HepG2 (cell line): ENCODE results near the gene RIMBP2. TPM values are rescaled to one million over a fixed set of nuclear protein-coding genes. Genes with fewer than 3 reads are reported as not detected.

Experiments used
- ATAC-seq: fragments of 200-7000 bp; cut with Tn5 transposase; 3 replicates; pipeline ENCODE4 v1.9.1; 2020; ENCODE audit warnings: mild to moderate bottlenecking, moderate library complexity
- BruUV-seq: library from RNA; stranded (reverse); fragments of 400-500 nt; replicated peaks from 2 replicates; lab custom pipeline; 2021; lab: Mats Ljungman, UMichigan
- CTCF ChIA-PET: fragments of 300-600 bp; formaldehyde crosslinking; extraction: SDS; loops from one replicate; lab custom pipeline; 2021; ENCODE audit warnings: low total read pairs, inconsistent platforms, low intra/inter-chr PET ratio; lab: Yijun Ruan, JAX
- POLR2A ChIA-PET: fragments of 350-600 bp; sonication (Branson Sonifier 250); formaldehyde crosslinking; loops from one replicate; lab custom pipeline; 2020; ENCODE audit warnings: antibody characterized with exemption, inconsistent platforms; lab: Yijun Ruan, JAX
- DNase-seq: peaks from one replicate; pipeline ENCODE4 v3.0.0-alpha.2; 2015; ENCODE audit warnings: low spot score
- FAIRE-seq: peaks from 3 replicates; lab custom pipeline; 2011; peaks lifted over from hg19 to GRCh38; lab: Jason Lieb, UNC
- H2AFZ ChIP-seq: one replicate; pipeline ENCODE4 v1.6.1; 2011; ENCODE audit warnings: low read length, inconsistent platforms
- H3K27ac ChIP-seq: fragments of 300-600 bp; 3 replicates; pipeline ENCODE4 v1.8.0; 2011; ENCODE audit warnings: mixed run types, mild to moderate bottlenecking, mixed read lengths, low read length, inconsistent platforms; ENCODE audit not compliant: insufficient read depth; ENCODE audit errors: extremely low read length
- H3K27me3 ChIP-seq, 2 experiments: fragments of 200-600 bp in 1 of 2; 2 replicates in 1 of 2; 3 replicates in 1 of 2; pipeline versions ENCODE4 v1.6.0 to v1.8.0; 2011; ENCODE audit warnings: low read length in 2 of 2, mild to moderate bottlenecking in 2 of 2, moderate library complexity in 2 of 2, inconsistent platforms in 1 of 2; ENCODE audit not compliant: insufficient read depth in 2 of 2, control insufficient read depth in 1 of 2
- H3K36me3 ChIP-seq, 2 experiments: fragments of 200-600 bp in 1 of 2; replicated peaks in 1 of 2; 2 replicates in 1 of 2; 3 replicates in 1 of 2; pipeline versions ENCODE4 v1.5.1 to v1.8.0; 2011; ENCODE audit warnings: low read length in 2 of 2, inconsistent platforms in 1 of 2; ENCODE audit not compliant: insufficient read depth in 2 of 2, control insufficient read depth in 1 of 2
- H3K4me1 ChIP-seq: 2 replicates; pipeline ENCODE4 v1.5.1; 2012; ENCODE audit warnings: low read length, inconsistent platforms; ENCODE audit not compliant: insufficient read depth
- H3K4me2 ChIP-seq: 2 replicates; pipeline ENCODE4 v1.6.0; 2011; ENCODE audit warnings: low read depth, low read length, inconsistent platforms
- H3K4me3 ChIP-seq, 3 experiments: fragments of 200-600 bp in 1 of 3; sonication (generic), shearing (Covaris generic) in 1 of 3; replicated peaks in 1 of 3; 2 replicates each; pipeline ENCODE4 v1.5.1; 2011 to 2016; ENCODE audit warnings: low read length in 3 of 3, inconsistent platforms in 2 of 3, low read depth in 2 of 3, mild to moderate bottlenecking in 2 of 3, control low read depth in 1 of 3, mixed read lengths in 1 of 3; ENCODE audit not compliant: insufficient read depth in 1 of 3
- H3K79me2 ChIP-seq: one replicate; pipeline ENCODE4 v1.6.1; 2011; ENCODE audit warnings: low read length, inconsistent platforms; ENCODE audit not compliant: insufficient read depth
- H3K9ac ChIP-seq: 2 replicates; pipeline ENCODE4 v1.6.0; 2011; ENCODE audit warnings: mild to moderate bottlenecking, low read depth, low read length, inconsistent platforms; ENCODE audit not compliant: insufficient read depth
- H3K9me3 ChIP-seq: 2 replicates; pipeline ENCODE4 v1.5.1; 2012; ENCODE audit warnings: mild to moderate bottlenecking, low read length
- H4K20me1 ChIP-seq: 2 replicates; pipeline ENCODE4 v1.6.0; 2011; ENCODE audit warnings: inconsistent platforms, mild to moderate bottlenecking, low read length, moderate library complexity; ENCODE audit not compliant: insufficient read depth
- CC2D1A ChIP-seq: sonication (generic); formaldehyde crosslinking; IDR thresholded peaks from 2 replicates; pipeline ENCODE4 v1.8.1; 2023; ENCODE audit warnings: mild to moderate bottlenecking, missing genetic modification reagents
- CHCHD3 ChIP-seq: sonication (generic); formaldehyde crosslinking; IDR thresholded peaks from 2 replicates; pipeline ENCODE4 v1.8.0; 2022; ENCODE audit warnings: mild to moderate bottlenecking, missing genetic modification reagents, moderate library complexity
- ESRRA ChIP-seq: sonication (generic); formaldehyde crosslinking; IDR thresholded peaks from 2 replicates; pipeline ENCODE4 v1.5.1; 2020; ENCODE audit warnings: mild to moderate bottlenecking, low read depth, missing genetic modification reagents
- FOSL2 ChIP-seq: sonication (generic); formaldehyde crosslinking; IDR thresholded peaks from 2 replicates; pipeline ENCODE4 v1.4.0; 2020; ENCODE audit warnings: missing genetic modification reagents
- MEF2D ChIP-seq: sonication (generic); formaldehyde crosslinking; IDR thresholded peaks from 2 replicates; pipeline ENCODE4 v1.5.1; 2020; ENCODE audit warnings: mild to moderate bottlenecking, missing genetic modification reagents
- POLR2AphosphoS5 ChIP-seq: IDR thresholded peaks from 2 replicates; pipeline ENCODE4 v1.6.1; 2012; ENCODE audit warnings: low read depth, low read length
- ZNF30 ChIP-seq: sonication (generic); formaldehyde crosslinking; IDR thresholded peaks from 2 replicates; pipeline ENCODE4 v1.5.0; 2020; ENCODE audit warnings: mild to moderate bottlenecking, missing genetic modification reagents
- ZNF564 ChIP-seq: sonication (generic); formaldehyde crosslinking; IDR thresholded peaks from 2 replicates; pipeline ENCODE4 v1.8.1; 2023; ENCODE audit warnings: mild to moderate bottlenecking, missing genetic modification reagents
- ZNF781 ChIP-seq: sonication (generic); formaldehyde crosslinking; IDR thresholded peaks from 2 replicates; pipeline ENCODE4 v1.5.1; 2020; ENCODE audit warnings: borderline replicate concordance, mild to moderate bottlenecking, missing genetic modification reagents; ENCODE audit errors: not compliant biosample characterization
- ZNF788 ChIP-seq: sonication (generic); formaldehyde crosslinking; IDR thresholded peaks from 2 replicates; pipeline ENCODE4 v1.5.0; 2020; ENCODE audit warnings: mild to moderate bottlenecking, missing genetic modification reagents, borderline replicate concordance
- WGBS: methylation state at CpG from one replicate; pipeline ENCODE4 v1.1.6; 2017; ENCODE audit warnings: low lambda C conversion rate; 5-methylcytosine and 5-hydroxymethylcytosine counted together
- in situ Hi-C: cut with HindIII; loops from 2 replicates; pipeline ENCODE4 v1.10.0; 2017; ENCODE audit warnings: low pct_unique_long_range_greater_than_20kb; ENCODE audit not compliant: extremely low pct_ligation_motif_present
- intact Hi-C: fragments of 100-400 bp; cut with micrococcal nuclease; formaldehyde crosslinking; loops from one replicate; pipeline ENCODE4 v1.10.0; 2022; ENCODE audit not compliant: unreplicated experiment
- polyA plus RNA-seq, 8 experiments: library from polyadenylated mRNA; depleted of rRNA in 3 of 8; stranded (reverse) in 7 of 8; unstranded in 1 of 8; fragments of >200 nt; fragmentation: Illumina TruSeq in 4 of 8; extraction: Trizol in 4 of 8; gene quantifications; 2 replicates each; pipeline versions ENCODE4 v1.2.1 to v1.2.3, GENCODE V29; 2011 to 2016; ENCODE audit warnings: low read depth in 4 of 8, missing spikeins in 1 of 8, mixed read lengths in 1 of 8; ENCODE audit not compliant: insufficient read depth in 1 of 8
- total RNA-seq, 5 experiments: library from RNA; depleted of rRNA; stranded (reverse); fragments of >200 nt; fragmentation: Illumina TruSeq; extraction: Trizol; gene quantifications; 2 replicates each; pipeline ENCODE4 v1.2.3, GENCODE V29; 2016; ENCODE audit warnings: low read depth in 1 of 5
- TF ChIP-seq, protein P1 (sequence below): IDR thresholded peaks from 2 replicates; pipeline ENCODE4 v1.6.1; 2016; ENCODE audit warnings: missing biosample characterization, missing genetic modification reagents, low read depth
- TF ChIP-seq, protein P2 (sequence below): IDR thresholded peaks from 2 replicates; pipeline ENCODE4 v1.6.1; 2016
- TF ChIP-seq, protein P3 (sequence below): sonication (generic); formaldehyde crosslinking; conservative IDR thresholded peaks from 2 replicates; pipeline ENCODE4 v1.4.0; 2020; ENCODE audit warnings: missing genetic modification reagents

Gene RIMBP2
- total and polyA plus RNA-seq, 2 of the 13 experiments (the other 11 are each of a cell fraction or from before 2014, with no cell fraction given): 0.03 TPM; not detected in 1

DNA sequence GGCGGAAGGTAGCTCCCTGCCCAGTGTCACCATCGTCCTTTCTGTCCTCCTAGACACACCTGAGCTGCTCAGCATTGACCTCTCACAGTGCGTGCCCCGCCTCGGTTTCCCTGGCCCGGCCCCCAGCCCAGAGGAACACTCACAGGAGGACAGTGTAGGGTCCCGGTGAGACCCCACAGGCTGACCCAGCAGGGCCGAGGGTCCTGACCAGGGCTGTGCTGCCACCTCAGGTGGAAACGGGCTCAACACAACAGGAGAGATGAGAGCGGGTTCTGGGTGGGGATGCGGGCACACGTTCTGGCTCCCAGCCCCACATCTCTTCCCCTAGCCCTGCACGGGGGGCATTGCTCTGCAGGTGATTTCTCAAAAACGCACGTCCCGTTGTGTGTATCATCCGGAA is 280.3 kb downstream of the RIMBP2 start:
- TF ChIP-seq, protein P1, sequence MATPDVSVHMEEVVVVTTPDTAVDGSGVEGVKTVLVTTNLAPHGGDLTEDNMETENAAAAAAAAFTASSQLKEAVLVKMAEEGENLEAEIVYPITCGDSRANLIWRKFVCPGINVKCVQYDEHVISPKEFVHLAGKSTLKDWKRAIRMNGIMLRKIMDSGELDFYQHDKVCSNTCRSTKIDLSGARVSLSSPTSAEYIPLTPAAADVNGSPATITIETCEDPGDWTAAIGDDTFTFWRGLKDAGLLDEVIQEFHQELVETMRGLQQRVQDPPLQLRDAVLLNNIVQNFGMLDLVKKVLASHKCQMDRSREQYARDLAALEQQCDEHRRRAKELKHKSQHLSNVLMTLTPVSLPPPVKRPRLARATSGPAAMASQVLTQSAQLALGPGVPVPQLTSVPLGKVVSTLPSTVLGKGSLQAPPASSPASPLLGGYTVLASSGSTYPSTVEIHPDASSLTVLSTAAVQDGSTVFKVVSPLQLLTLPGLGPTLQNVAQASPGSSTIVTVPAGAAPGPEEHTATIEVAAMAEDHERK: no peak
- TF ChIP-seq MEF2D (no peak), POLR2AphosphoS5 (no peak)
- no peaks in the 10 kb centered on the region for H3K79me2 ChIP-seq
- intact Hi-C loops (no loop called here), in situ Hi-C loops (no loop called here)
- no peak for DNase-seq
- H3K36me3 ChIP-seq: no peaks in the 10 kb centered on the region
- no peaks in the 10 kb centered on the region for H3K9me3 ChIP-seq
- peaks cover 4 to 35% of the 10 kb centered on the region in 2 experiments; a peak in 2 of 5 replicates for H3K27me3 ChIP-seq
- no peak for ATAC-seq
- ChIA-PET CTCF (no interaction called here), POLR2A (no interaction called here)
- no peak for FAIRE-seq
- 21% methylated on average over 10 of the region's 17 CpGs for WGBS
- no peaks in the 10 kb centered on the region for H4K20me1 ChIP-seq
- no peaks in the 10 kb centered on the region for H3K4me1 ChIP-seq
- H3K4me3 ChIP-seq: no peak overlapping the region
- H3K4me2 ChIP-seq: no peak overlapping the region
- H3K27ac ChIP-seq: no peak overlapping the region
- no TSS peak for BruUV-seq
- H2AFZ ChIP-seq: no peak overlapping the region
- no peak overlapping the region for H3K9ac ChIP-seq

DNA sequence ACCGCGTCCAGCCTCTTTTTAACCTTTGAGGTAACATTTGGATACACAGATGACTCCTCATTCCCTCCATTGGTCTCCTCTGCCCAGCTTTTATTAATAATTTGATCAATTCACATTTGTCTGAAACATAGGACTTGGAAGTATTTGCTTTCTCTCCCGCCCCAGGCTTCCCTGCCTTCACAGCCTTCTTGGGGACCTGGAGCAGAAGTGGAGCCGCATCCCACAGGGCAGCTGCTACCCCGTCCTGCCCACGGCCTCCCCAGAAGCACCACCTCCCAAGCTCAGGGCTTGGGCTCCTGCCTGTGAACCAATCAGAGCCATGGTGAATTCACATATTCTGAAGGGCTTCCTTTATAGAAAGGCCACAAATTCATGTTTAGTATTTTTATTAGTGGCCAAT is 280.8 kb downstream of the RIMBP2 start:
- Histone ChIP-seq H2AFZ (no peak overlapping the region), H3K79me2 (no peaks in the 10 kb centered on the region), H4K20me1 (no peaks in the 10 kb centered on the region), H3K4me2 (no peak overlapping the region), H3K4me3 (no peak overlapping the region), H3K27me3 (peaks cover 4 to 35% of the 10 kb centered on the region in 2 experiments; a peak in 2 of 5 replicates)
- POLR2A ChIA-PET: no interaction called here
- ATAC-seq: no peak
- intact Hi-C loops: no loop called here
- in situ Hi-C loops: no loop called here
- TF ChIP-seq ESRRA (CRISPR knock-in tag) (no peak), ZNF781 (CRISPR knock-in tag) (no peak), CC2D1A (CRISPR knock-in tag) (no peak), CHCHD3 (CRISPR knock-in tag) (no peak), ZNF30 (CRISPR knock-in tag) (no peak), ZNF788 (CRISPR knock-in tag) (no peak), ZNF564 (CRISPR knock-in tag) (no peak), FOSL2 (no peak)
- TF ChIP-seq, protein P2, sequence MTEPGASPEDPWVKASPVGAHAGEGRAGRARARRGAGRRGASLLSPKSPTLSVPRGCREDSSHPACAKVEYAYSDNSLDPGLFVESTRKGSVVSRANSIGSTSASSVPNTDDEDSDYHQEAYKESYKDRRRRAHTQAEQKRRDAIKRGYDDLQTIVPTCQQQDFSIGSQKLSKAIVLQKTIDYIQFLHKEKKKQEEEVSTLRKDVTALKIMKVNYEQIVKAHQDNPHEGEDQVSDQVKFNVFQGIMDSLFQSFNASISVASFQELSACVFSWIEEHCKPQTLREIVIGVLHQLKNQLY: no peak
- TF ChIP-seq, protein P3, sequence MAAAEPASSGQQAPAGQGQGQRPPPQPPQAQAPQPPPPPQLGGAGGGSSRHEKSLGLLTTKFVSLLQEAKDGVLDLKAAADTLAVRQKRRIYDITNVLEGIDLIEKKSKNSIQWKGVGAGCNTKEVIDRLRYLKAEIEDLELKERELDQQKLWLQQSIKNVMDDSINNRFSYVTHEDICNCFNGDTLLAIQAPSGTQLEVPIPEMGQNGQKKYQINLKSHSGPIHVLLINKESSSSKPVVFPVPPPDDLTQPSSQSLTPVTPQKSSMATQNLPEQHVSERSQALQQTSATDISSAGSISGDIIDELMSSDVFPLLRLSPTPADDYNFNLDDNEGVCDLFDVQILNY (CRISPR knock-in tag): no peak
- TF ChIP-seq, all 625 proteins: peak for 0
- 18% methylated on average over 6 of the region's 6 CpGs for WGBS
- DNase-seq: no peak
- H3K36me3 ChIP-seq: no peaks in the 10 kb centered on the region
- BruUV-seq: no TSS peak
- H3K4me1 ChIP-seq: no peaks in the 10 kb centered on the region
- CTCF ChIA-PET: no interaction called here
- no peak overlapping the region for H3K9ac ChIP-seq
- no peaks in the 10 kb centered on the region for H3K9me3 ChIP-seq
- no peak overlapping the region for H3K27ac ChIP-seq
- no peak for FAIRE-seq
